ENCODE results near the gene VWA1.

DNA sequence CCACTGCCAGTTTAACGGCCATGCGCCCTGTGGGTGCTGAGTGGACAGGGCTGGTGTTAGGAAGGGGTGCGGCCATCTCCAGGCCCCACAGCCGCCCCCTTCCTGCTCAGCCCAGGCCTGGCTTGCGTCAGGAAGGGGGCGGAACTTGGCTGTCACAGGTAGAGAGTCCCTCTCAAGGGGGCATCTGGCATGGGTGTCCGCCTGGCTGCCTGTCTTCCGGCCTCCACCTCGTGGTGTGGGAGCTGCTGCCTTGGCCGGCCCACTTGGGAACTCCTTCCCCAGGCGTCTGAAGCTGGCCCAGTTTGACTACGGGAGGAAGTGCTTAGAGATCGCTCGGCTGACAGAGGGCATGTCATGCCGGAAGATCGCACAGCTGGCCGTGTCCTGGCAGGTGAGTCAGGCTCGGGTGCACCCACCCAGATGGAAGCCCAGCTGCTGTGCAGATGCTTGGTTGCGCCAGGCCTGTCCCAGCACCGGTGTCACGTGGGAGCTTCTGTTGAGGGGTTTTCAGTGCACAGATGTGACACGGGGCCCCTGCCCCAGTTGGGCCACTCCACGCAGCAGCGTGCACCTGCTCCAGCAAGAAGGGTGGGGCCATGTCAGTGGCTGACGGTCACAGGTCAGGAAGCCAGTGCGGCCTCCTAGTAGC lies 27.0 kb downstream of the VWA1 start:
- no peak for TF ChIP-seq RFX5 (IDR thresholded peaks at IDR 0.05; ENCODE audit: low read depth, low read length)
- TF ChIP-seq, protein P1, sequence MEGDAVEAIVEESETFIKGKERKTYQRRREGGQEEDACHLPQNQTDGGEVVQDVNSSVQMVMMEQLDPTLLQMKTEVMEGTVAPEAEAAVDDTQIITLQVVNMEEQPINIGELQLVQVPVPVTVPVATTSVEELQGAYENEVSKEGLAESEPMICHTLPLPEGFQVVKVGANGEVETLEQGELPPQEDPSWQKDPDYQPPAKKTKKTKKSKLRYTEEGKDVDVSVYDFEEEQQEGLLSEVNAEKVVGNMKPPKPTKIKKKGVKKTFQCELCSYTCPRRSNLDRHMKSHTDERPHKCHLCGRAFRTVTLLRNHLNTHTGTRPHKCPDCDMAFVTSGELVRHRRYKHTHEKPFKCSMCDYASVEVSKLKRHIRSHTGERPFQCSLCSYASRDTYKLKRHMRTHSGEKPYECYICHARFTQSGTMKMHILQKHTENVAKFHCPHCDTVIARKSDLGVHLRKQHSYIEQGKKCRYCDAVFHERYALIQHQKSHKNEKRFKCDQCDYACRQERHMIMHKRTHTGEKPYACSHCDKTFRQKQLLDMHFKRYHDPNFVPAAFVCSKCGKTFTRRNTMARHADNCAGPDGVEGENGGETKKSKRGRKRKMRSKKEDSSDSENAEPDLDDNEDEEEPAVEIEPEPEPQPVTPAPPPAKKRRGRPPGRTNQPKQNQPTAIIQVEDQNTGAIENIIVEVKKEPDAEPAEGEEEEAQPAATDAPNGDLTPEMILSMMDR (conservative IDR thresholded peaks at IDR 0.05; ENCODE audit: low read depth, low read length) = no peak
- TF ChIP-seq POLR2A (IDR thresholded peaks at IDR 0.05; ENCODE audit: low read depth, low read length) = no peak
- TF ChIP-seq MAZ (IDR thresholded peaks at IDR 0.05; ENCODE audit: borderline replicate concordance, low read depth, low read length) = no peak
- no peak for TF ChIP-seq CEBPB (IDR thresholded peaks at IDR 0.05; ENCODE audit: low read depth, low read length)
- no peak for TF ChIP-seq FOS (IDR thresholded peaks at IDR 0.05; ENCODE audit: low read depth, low read length)
- no peak for TF ChIP-seq MAFK (IDR thresholded peaks at IDR 0.05; ENCODE audit: low read depth, low read length)
- no peak for TF ChIP-seq MXI1 (IDR thresholded peaks at IDR 0.05; ENCODE audit: borderline replicate concordance, low read depth, low read length)
- TF ChIP-seq RCOR1 (IDR thresholded peaks at IDR 0.05; ENCODE audit: insufficient replicate concordance, low read length) = no peak
- TF ChIP-seq, protein P2, sequence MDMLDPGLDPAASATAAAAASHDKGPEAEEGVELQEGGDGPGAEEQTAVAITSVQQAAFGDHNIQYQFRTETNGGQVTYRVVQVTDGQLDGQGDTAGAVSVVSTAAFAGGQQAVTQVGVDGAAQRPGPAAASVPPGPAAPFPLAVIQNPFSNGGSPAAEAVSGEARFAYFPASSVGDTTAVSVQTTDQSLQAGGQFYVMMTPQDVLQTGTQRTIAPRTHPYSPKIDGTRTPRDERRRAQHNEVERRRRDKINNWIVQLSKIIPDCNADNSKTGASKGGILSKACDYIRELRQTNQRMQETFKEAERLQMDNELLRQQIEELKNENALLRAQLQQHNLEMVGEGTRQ (IDR thresholded peaks at IDR 0.05; ENCODE audit: low read depth, low read length) = no peak
- TF ChIP-seq RAD21 (IDR thresholded peaks at IDR 0.05; ENCODE audit: low read length) = no peak
- TF ChIP-seq SMC3 (IDR thresholded peaks at IDR 0.05; ENCODE audit: low read depth, low read length) = no peak
- TF ChIP-seq NFE2L2 (IDR thresholded peaks at IDR 0.05; ENCODE audit: low read depth, low read length) = no peak
- TF ChIP-seq, protein P3, sequence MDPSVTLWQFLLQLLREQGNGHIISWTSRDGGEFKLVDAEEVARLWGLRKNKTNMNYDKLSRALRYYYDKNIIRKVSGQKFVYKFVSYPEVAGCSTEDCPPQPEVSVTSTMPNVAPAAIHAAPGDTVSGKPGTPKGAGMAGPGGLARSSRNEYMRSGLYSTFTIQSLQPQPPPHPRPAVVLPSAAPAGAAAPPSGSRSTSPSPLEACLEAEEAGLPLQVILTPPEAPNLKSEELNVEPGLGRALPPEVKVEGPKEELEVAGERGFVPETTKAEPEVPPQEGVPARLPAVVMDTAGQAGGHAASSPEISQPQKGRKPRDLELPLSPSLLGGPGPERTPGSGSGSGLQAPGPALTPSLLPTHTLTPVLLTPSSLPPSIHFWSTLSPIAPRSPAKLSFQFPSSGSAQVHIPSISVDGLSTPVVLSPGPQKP (IDR thresholded peaks at IDR 0.05; ENCODE audit: borderline replicate concordance, low read depth, low read length) = no peak

Data from IMR-90 (cell line).